ENCODE measurements around the gene RAB2B. TPM values are rescaled to one million over a fixed set of nuclear protein-coding genes. Genes with fewer than 3 reads are reported as not detected.

The RAB2B gene
- total RNA-seq, 1 donor from 2014 or later: 39.5 TPM

DNA sequence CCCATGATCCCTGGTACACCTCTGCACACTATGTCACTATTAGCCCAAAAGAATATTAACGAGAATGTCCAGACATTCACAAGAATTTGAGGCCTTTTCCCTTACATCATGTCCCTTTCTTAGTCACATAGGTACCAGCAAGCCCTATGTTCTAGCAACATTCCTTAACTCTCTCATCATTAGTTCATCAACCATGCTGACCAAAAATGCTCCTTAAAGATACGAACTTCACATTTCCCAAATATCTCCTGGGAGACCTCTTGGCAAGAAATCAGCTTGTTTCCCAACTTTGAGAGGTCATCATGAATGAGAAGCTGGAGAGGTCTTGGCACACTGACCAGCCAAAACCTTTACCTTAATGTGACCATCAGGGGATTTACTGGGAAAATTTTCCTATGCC, 44.7 kb upstream of the RAB2B start:
- no peak for DNase-seq (ENCODE audit: low spot score in 2 of 2, unreplicated experiment in 2 of 2)
- H3K27me3 Mint-ChIP-seq (ENCODE audit: low read depth): no peaks in the 10 kb centered on the region
- no peaks in the 10 kb centered on the region for H3K9me3 Mint-ChIP-seq
- H3K4me1 Mint-ChIP-seq: peaks cover 20% of the 10 kb centered on the region
- no peak for TF ChIP-seq CTCF (IDR thresholded peaks at IDR 0.05; ENCODE audit: unreplicated experiment)
- no peak overlapping the region for H3K4me3 Mint-ChIP-seq
- H3K36me3 Mint-ChIP-seq: peaks cover 32% of the 10 kb centered on the region
- no peak overlapping the region for H3K27ac Mint-ChIP-seq

DNA sequence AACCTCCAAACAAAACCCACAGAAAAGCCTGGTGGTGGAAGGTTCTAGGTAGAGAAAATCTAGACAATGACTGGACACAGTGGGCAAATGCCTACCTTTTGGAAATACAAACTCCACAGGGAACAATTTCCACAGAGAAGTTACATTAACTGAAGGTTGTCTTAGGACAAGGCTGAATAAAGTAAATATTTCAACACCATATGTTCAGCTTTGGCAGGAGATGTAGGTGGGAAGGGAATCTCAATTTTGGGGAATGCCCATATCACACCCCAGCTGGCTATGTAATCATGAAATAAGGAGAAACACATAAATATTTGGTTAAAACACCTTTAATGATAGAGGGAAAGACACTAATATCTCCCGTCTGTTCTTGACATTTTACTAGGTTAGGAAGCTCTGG, 44.0 kb upstream of the RAB2B start:
- Mint-ChIP-seq H3K4me3 (no peak overlapping the region), H3K27ac (no peak overlapping the region), H3K27me3 (ENCODE audit: low read depth) (no peaks in the 10 kb centered on the region), H3K9me3 (no peaks in the 10 kb centered on the region), H3K4me1 (peaks cover 20% of the 10 kb centered on the region), H3K36me3 (peaks cover 32% of the 10 kb centered on the region)
- no peak for TF ChIP-seq CTCF (IDR thresholded peaks at IDR 0.05; ENCODE audit: unreplicated experiment)
- no peak for DNase-seq (ENCODE audit: low spot score in 2 of 2, unreplicated experiment in 2 of 2)

DNA sequence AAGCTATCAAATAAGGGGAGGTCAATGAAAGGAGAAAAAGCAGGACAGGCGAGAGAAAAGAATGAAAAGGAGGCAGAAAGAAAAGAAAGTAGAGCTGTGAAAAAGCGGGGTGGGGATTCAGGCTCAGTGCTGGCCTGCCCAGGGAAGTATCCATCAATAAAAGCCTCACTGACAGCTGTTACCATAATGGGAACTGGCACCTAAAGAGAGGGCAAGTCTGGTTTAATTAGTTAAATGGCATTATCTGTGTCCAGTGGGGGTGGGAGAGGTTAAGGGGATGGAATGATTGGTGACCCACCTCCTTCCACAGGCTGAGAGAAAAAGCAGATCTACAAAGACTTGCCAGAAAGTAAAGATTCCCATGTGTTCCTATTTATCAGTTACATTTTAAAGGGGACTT, 42.0 kb upstream of the RAB2B start:
- Mint-ChIP-seq H3K4me1 (peaks cover 13% of the 10 kb centered on the region), H3K36me3 (peaks cover 26% of the 10 kb centered on the region), H3K9me3 (no peaks in the 10 kb centered on the region), H3K27ac (peak overlapping the region; percentile 3), H3K27me3 (ENCODE audit: low read depth) (no peaks in the 10 kb centered on the region), H3K4me3 (no peak overlapping the region)
- no peak for TF ChIP-seq CTCF (IDR thresholded peaks at IDR 0.05; ENCODE audit: unreplicated experiment)
- no peak for DNase-seq (ENCODE audit: low spot score in 2 of 2, unreplicated experiment in 2 of 2)

GRCh38 chr14:21514341-21514740, 37.6 kb upstream of the RAB2B start:
- H3K27ac Mint-ChIP-seq: no peak overlapping the region
- H3K9me3 Mint-ChIP-seq: no peaks in the 10 kb centered on the region
- peaks cover 17% of the 10 kb centered on the region for H3K4me1 Mint-ChIP-seq
- no peak for DNase-seq (ENCODE audit: low spot score in 2 of 2, unreplicated experiment in 2 of 2)
- no peaks in the 10 kb centered on the region for H3K36me3 Mint-ChIP-seq
- H3K27me3 Mint-ChIP-seq (ENCODE audit: low read depth): no peaks in the 10 kb centered on the region
- no peak for TF ChIP-seq CTCF (IDR thresholded peaks at IDR 0.05; ENCODE audit: unreplicated experiment)
- no peak overlapping the region for H3K4me3 Mint-ChIP-seq

DNA sequence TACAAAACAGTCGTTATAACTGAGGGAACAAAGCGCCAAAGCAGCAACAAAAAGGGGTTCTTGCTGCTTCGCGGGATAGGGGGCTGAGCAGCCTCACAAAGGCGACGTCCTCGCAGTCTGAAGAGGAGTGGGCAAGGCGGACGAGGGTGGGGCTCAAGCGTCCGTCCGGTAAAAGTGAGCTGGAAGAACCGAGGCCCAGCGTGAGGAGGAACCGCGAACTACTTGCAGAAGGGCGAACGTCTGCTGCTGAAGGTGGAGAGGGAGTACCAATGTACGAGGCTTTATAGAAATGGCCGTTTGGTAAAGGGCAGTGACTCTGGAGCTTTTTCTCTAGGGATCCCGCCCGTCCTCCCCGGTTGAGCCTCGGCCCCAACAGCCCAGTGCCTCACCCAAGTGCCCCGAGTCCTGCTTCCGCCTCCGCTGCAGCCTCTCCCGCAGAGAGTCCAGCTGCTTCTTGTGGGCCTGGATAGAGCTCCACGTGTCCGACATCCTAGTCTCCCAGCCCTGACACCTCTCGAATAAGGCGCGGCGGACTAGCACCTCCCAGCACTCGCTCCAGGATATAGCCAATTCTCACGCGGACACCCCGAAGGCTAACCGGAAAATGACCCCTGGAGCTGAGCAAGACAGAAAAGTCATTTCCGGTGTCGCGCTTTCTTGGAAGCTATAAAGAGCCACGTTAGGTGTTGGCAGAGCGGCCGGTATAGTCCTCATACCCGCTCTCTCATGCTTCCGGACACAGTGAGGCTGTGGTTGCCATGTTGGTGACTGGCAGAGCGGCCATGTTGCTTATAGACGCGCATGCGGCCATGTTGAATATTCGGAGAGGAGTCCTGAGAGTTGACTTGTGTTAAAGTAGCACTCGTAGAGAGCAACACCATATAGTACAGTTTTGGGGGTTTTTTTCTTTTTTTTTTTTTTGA, 34.2 kb upstream of the RAB2B start, which contains the start of gene METTL3:
TSS of gene METTL3 (minus strand) at position 606 of the 923 bp plus-strand sequence. CDS start at position 489, 117 bp downstream.
- Mint-ChIP-seq H3K4me3 (peak within 1 kb of the TSS; percentile 98), H3K27me3 (ENCODE audit: low read depth) (no peaks in the 10 kb centered on the region), H3K27ac (peak within 1 kb of the TSS; percentile 97), H3K4me1 (peaks cover 22% of the 10 kb centered on the region), H3K36me3 (peaks cover 9% of the 10 kb centered on the region), H3K9me3 (no peaks in the 10 kb centered on the region)
- DNase-seq (ENCODE audit: low spot score in 2 of 2, unreplicated experiment in 2 of 2): peak; percentile 78 to 86
- no peak for TF ChIP-seq CTCF (IDR thresholded peaks at IDR 0.05; ENCODE audit: unreplicated experiment)
